Colonic mucosa (tissue), 4 donors: ENCODE results near the gene TTLL10. TPM values are rescaled to one million over a fixed set of nuclear protein-coding genes. Genes with fewer than 3 reads are reported as not detected.
A peak's percentile ranks its signal among the peaks of the same experiment; 100 is the strongest.

Experiments
- DNase-seq: peaks from one replicate; pipeline ENCODE4 v3.0.0-alpha.2; 2020
- H3K27ac ChIP-seq: fragments of 200-600 bp; one replicate; pipeline ENCODE4 v1.8.0; 2021
- H3K27me3 ChIP-seq: fragments of 200-600 bp; one replicate; pipeline ENCODE4 v1.8.0; 2021
- H3K36me3 ChIP-seq: fragments of 200-600 bp; one replicate; pipeline ENCODE4 v1.8.0; 2021
- H3K4me1 ChIP-seq: fragments of 200-600 bp; one replicate; pipeline ENCODE4 v1.8.0; 2021; ENCODE audit warnings: mild to moderate bottlenecking
- H3K4me3 ChIP-seq: fragments of 200-600 bp; one replicate; pipeline ENCODE4 v1.8.0; 2021
- H3K9ac ChIP-seq, 2 donors: one replicate each; pipeline ENCODE4 v1.7.0; 2013; ENCODE audit warnings: control low read depth in 2 of 2, low read depth in 2 of 2, low read length in 2 of 2
- H3K9me3 ChIP-seq: fragments of 200-600 bp; one replicate; pipeline ENCODE4 v1.8.0; 2021
- CTCF ChIP-seq: fragments of 200-600 bp; IDR thresholded peaks from one replicate; pipeline ENCODE4 v1.8.0; 2022; ENCODE audit warnings: antibody characterized with exemption, mild to moderate bottlenecking
- intact Hi-C: fragments of 100-400 bp; cut with DNase I; formaldehyde crosslinking; loops from one replicate; pipeline ENCODE4 v1.14.1; 2022
- total RNA-seq, 2 donors: library from RNA; stranded (reverse); fragmentation: NEBNext Ultra II Directional in 1 of 2; extraction: Animal tissue kit (Norgen Biotek cat#: 25700) in 1 of 2; gene quantifications; one replicate each; pipeline ENCODE4 v1.2.1, GENCODE V29; 2021
- donor health status: healthy.
- donor health status: DM: no; HTN: no; CAD: no.
- donor health status: DM: no; HTN: no; CAD: no.

TTLL10 gene
- total RNA-seq, 2 donors from 2014 or later: 0.64 to 2.3 TPM

GRCh38 chr1:1204425-1204920, 30.8 kb downstream of the TTLL10 start:
- Histone ChIP-seq H3K9ac (no peak overlapping the region), H3K27me3 (peaks cover 46% of the 10 kb centered on the region), H3K4me3 (no peak overlapping the region), H3K36me3 (no peaks in the 10 kb centered on the region), H3K4me1 (peaks cover 4% of the 10 kb centered on the region), H3K9me3 (no peaks in the 10 kb centered on the region), H3K27ac (no peak overlapping the region)
- intact Hi-C loops: no loop called here
- no peak for DNase-seq
- TF ChIP-seq CTCF: no peak

GRCh38 chr1:1204998-1205768, 31.5 kb downstream of the TTLL10 start:
- no peak for DNase-seq
- Histone ChIP-seq H3K27me3 (peaks cover 42% of the 10 kb centered on the region), H3K4me1 (peaks cover 4% of the 10 kb centered on the region), H3K36me3 (no peaks in the 10 kb centered on the region), H3K27ac (no peak overlapping the region), H3K9ac (peak overlapping the region in 1 of 2 donors; percentile 69), H3K9me3 (no peaks in the 10 kb centered on the region), H3K4me3 (no peak overlapping the region)
- intact Hi-C loops: no loop called here
- TF ChIP-seq CTCF: no peak

DNA sequence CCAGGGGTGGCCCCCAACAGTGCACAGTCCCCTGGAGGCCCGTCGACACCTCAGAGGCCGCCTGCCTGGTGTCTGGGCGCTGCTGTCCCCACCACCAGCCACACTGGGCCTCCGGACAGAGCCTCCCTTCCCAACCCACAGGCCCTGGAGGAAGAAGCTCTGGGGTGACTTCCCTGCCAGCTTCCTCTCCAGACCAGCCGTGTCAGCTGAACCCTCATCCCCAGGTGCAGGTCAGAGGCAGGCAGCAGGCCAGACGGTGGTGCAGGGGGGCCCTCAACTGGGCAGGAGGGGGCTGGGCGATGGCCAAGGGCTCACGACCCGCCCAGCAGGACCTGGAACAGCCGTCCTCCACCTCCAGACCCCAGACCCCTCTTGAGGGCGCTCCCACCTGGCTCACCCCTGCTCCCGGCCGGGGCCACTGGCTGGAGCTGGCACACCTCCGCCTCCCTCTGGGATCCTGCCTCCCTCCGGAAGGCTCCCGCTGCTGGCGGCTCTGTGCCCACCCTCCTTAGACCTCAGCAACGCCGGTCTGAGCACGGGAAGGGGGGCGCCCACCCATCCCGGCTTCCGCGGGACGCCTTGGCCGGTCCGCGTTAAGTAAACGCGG, 32.2 kb downstream of the TTLL10 start:
- Histone ChIP-seq H3K9me3 (no peaks in the 10 kb centered on the region), H3K9ac (peak overlapping the region in 1 of 2 donors; percentile 69), H3K4me1 (peaks cover 4% of the 10 kb centered on the region), H3K36me3 (no peaks in the 10 kb centered on the region), H3K4me3 (peak overlapping the region; percentile 3), H3K27ac (no peak overlapping the region), H3K27me3 (peaks cover 35% of the 10 kb centered on the region)
- DNase-seq: no peak
- intact Hi-C loops: no loop called here
- TF ChIP-seq CTCF: no peak

DNA sequence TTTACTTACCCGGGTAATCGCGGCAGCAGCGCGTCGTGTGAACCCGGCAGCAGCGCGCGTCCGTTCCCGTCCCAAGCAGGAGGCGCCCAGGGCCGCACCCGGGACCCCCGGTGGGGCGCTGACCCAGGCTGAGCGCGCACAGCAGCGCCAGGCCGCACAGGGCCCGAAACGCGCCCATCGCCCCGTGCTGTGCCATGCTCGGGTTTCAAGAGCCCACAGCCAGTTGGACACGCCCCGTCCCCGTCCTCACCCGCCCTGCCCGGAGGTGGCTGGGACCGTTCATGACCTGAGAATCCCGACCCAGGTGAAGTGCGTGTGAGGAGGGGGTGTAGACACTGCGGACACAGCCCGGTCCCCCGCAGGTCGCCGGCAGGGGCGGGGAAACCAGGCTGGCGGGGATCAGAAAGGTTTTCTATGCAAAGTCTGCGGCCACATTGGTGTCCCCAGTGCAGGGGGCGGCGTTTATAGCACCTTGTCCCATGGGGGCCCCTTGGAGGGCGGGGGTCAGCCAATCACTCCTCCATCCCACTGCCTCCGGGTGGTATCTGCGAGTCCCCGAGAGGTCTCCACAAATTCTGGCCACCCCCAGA, 32.8 kb downstream of the TTLL10 start, which contains the start of gene TNFRSF18:
Gene TNFRSF18, minus strand, starts transcription at position 217 of the 590 bp plus-strand sequence. Its CDS starts 21 bp downstream, at position 196.
- TF ChIP-seq CTCF: no peak
- intact Hi-C loops: no loop called here
- no peak for DNase-seq
- no peak within 1 kb of the TSS for H3K27ac ChIP-seq
- peak within 1 kb of the TSS; percentile 3 for H3K4me3 ChIP-seq
- peak within 1 kb of the TSS in 1 of 2 donors; percentile 69 for H3K9ac ChIP-seq
- H3K4me1 ChIP-seq: peaks cover 4% of the 10 kb centered on the region
- H3K9me3 ChIP-seq: no peaks in the 10 kb centered on the region
- H3K27me3 ChIP-seq: peaks cover 29% of the 10 kb centered on the region
- no peaks in the 10 kb centered on the region for H3K36me3 ChIP-seq

- no peak for DNase-seq
- Histone ChIP-seq H3K27me3 (peaks cover 28% of the 10 kb centered on the region), H3K9ac (peak overlapping the region in 1 of 2 donors; percentile 69), H3K4me1 (peaks cover 4% of the 10 kb centered on the region), H3K27ac (no peak overlapping the region), H3K36me3 (no peaks in the 10 kb centered on the region), H3K4me3 (no peak overlapping the region), H3K9me3 (no peaks in the 10 kb centered on the region)
- intact Hi-C loops: no loop called here
- TF ChIP-seq CTCF: no peak
These were observed 33.4 kb downstream of the TTLL10 start for GRCh38 chr1:1206966-1207531.
